GM10847 (cell line): Measurements from ENCODE around the gene S100A11.

Experiments
- POLR2A ChIP-seq: IDR thresholded peaks from 2 replicates; pipeline ENCODE4 v1.6.1; 2011; ENCODE audit not compliant: insufficient read length; ENCODE audit errors: extremely low read depth

S100A11 gene

DNA sequence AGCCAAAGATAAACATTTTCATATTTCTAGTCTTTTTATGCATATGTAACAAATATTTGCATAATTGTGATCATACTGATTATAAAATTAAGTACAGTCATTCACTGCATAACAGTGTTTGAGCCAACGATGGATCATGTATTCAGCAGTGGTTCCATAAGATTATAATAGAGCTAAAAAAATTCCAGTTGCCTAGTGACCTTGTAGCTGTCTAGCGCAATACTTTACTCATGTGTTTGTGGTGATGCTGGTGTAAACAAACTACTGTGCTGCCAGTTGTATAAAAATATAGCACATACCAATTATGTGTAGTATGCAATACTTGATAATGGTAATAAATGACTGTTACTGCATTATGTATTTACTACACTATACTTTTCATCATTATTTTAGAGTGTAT, 41.0 kb downstream of the S100A11 start:
- TF ChIP-seq POLR2A, result no peak

DNA sequence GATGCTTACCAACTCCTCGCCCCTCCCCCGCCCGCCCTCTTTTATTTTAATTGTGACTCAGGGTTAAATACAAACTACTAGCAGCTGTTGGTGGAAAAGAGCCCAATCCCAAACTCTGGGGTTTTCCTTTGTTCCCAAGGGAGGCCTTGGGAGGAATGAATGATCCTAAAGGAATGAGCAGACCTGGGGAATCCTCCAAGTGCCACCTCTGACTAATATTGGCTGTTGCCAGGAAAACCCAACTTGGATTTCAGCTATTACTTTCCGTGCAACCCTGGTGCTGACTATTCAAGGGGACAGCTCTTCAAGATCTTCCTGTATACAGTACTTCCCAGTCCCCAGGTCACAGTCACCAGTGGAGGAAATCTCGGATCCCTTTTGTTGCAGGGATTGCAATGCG, 41.8 kb downstream of the S100A11 start:
- TF ChIP-seq POLR2A, result no peak

DNA sequence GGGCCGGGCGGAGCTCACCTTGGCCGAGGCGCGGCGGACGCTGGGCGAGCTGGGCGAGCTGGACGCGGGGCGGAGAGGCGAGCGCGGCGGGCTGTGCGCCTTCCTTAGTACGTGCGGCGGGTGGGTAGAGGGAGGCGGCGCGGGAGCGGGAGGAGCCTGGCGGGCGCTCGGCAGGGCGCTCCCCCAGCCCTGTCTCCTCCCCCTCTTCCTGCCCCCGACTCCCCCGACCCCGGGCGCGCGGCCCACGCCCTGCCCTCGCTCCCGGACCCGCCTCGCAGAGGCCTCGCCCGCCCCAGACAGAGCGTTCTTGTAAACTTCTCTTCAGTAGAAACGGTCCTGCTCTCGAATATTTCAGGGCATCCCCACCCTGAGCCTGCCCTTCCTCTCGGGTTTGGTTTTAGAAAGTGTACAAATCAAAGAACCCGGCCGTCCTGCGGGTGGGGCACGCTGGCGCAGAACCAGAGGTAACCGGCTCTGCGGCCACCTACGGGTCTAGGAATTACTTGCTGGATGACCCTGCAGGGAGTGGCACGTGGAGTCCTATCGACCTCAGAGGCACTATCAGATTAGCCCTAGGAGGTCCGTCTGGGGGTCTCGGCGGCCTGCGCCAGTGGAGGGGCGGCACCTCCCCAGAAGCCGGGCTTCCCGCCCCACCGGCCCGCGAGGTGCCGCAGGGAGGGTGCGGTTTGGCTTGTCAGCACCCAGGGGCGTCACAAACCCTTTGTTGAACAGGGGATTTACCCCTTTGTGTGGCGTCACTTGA, 42.9 kb downstream of the S100A11 start, which contains the start of gene S100A10:
S100A10 (minus strand) TSS at position 126 of the 763 bp plus-strand sequence. CDS start 7,629 bp downstream, outside the sequence.
- no peak for TF ChIP-seq POLR2A

DNA sequence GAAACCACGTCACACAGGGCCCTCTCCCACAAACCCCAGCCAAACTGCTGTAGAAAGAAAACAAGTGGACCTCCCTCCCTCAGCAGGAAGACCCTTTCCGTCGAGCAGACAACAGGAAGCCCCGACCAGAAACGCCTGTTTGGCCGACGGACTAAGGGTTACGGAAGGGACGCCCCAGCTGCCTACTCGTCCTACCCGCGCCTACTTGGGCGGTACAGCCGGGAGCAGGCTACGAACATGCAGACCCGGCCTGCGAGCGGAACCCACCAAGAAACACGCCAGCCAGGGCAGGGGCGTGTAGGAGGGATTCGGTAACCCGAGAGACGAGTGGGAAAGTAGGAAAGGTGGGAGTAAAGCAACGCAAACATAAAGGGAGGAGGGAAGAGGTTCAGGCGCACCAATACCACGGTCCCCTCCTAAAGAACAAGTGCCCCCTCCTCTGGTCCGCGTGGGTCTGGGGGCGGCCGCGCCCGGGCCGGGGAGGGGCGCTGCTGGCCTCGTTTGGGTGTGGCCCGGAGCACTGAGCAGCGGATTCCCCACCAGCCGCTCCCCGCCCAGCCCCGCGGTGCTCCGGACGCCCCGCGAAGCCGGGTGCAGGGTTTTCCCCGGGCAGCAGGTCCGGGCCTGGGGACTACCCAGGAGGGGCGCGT, 43.6 kb downstream of the S100A11 start:
- TF ChIP-seq POLR2A, result no peak

DNA sequence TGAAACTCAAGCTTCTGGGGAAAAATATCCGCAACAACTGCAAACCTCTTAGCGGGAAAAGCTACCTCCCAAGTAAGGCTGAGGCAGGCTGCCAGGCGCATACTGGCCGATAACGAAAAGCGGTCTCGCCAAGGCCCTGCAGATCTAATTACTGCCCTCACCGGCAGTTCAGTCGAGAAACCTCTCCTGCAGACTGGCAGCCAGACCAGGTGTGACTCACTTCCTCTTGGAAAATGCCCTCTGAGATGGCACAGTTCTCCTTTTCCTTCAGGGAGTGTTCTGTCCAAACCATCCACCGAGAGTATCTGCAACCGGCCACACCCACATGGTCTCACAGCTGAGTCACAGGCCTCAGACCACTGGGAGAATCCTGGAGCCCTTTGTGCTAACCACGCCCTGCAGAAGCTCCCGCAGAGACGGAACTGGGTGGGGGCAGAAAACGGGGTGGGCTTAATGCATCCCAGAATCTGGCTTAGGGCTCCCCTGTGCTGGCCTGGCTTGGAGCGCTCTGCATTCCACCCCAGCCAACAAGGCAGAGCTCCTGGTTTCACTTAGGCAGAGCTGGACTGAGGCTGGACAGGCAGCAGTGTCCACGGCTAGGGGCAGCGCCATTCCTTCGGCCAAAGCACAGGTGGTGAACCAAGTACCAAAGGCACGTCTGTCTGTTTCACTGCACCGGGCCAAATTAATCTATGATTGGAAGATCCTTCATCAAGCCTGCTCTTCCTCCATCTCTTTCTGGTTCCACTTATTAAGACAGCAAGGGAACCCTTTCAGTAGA, 44.3 kb downstream of the S100A11 start:
- no peak for TF ChIP-seq POLR2A

DNA sequence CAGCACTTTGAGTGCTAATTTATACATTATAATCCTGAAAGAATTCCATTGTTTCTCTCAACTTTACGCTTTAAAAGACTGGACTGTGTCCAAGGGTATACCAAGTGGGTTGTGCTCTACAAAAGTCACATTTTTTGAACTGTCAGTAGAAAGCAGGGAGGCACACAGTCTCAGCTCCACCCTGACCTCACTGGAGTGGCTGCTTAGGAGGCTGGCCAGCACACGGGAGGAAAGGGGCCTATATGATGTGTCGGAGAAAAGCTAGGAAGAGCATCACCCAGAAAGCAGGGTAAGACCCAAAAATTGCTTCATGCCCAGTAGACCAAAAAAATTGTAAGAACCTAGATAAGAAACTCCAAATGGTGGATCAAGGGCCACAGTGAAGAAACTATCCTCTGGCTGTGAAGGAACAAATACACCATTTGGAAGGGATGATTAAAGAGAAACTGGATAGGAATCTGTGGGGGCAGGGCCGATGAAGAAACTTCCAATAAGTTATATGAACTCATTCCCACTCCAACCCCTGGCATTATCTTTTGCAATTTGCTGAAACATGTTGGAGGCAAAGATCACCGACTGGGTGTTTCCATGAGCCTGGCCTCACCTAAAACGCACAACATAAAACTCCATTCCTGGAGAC, 45.0 kb downstream of the S100A11 start:
- TF ChIP-seq POLR2A, result no peak

DNA sequence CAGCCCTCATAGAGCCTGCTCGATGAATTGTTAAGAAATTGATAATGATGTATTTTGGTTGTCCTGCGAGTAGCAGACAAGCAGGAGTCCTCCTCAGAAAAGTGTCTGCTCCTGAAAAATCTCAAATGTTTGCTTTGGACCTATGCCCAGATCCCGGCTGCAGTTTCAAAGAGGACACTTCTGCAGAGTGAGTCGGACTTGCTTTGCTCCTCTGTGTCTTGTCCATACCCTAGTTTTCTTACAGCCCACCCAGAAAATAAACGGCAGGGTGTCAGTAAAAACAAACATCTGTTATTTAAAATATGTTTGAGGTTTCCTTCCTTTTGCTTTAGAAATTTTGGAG, 46.0 kb downstream of the S100A11 start:
- no peak for TF ChIP-seq POLR2A

DNA sequence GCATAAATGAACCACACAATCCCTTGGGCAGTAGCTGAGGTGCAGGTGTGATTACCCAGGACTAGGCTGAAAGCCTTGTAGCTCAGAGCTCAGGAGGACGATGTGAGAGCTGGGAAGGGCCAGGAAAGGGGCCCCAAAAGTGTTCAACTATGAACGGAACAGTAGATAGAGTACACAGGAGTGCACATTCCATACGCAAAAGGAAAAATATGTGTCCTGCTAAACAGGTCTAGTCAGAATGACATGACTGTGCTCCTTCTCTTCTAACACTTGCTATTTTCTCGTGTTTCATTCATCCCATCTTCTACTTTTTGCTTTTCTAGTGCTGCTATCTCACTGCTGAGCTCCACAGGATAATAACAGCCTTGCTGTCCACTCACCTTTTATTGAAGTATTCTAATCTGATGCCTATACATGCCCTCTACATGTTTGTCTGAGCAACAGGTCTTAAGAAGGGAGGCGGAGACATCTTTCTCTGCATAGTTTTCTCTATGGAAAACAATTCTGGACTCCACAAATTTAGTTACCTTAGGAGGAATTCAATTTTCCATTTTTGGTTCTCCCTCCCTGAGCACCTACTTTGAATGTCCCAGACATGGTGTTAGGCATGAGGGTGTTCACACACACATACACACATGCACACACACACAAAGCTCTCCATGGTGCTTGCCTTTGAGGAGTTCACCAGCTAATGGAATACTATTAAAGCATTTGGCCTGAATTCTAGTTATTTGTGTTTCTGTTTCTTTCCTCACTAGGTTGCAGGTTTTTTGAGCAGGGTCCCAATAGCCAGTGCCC, 46.5 kb downstream of the S100A11 start:
- no peak for TF ChIP-seq POLR2A

DNA sequence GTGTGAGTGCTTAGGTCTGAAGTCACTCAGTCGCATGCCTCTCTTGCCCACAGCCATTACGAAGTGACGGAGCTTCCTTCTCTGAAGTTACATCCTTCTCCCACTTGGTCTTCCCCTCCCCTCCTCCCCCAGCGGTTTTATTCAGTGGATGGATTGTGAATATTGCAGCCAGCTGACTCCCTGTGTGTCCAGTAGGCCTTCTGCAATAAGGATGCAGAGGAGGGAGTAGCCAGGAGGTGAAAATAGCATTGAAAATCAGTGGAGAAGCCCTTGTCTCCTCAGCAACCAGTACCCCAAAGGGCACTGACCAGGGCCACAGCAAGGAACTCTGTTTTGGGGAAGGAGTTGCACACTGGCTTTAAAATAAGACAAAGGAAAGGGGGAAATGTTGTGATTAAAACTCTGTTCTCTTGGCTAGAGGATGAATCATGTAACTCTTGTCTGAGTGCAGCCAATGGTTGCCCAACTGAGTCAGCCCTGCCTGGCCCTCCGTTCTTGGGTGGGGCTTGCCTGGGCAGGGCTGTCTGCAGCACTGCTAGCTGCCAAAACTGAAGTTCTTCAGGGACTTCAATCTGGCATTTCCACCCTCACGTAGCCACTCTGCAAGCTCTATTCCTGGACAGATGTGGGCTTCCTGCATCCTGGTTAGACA, 47.5 kb downstream of the S100A11 start:
- no peak for TF ChIP-seq POLR2A

DNA sequence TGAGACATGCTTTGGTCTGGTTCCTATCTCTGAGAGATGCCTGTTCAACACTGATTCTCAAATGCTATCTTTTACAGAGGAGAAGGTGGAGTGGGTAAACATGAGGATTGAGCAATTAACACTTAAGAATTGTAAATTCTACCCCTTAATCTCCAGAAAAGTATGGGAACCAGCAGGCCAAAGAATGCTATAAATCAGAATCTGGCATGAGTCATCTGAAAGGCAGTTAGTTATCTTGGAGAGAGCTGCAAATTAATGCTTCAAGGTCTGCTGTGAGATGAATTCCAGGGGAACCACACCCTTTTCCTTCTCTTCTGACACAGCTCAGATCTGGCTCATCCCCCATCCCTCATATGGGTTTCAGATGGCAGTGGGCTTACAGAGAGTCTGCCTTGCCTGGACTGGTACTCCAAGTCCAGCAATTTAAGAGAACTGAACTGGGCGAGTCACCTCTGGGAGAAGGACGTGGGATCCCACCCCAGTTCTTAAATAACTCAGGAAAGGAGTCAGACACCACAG, 48.3 kb downstream of the S100A11 start:
- no peak for TF ChIP-seq POLR2A

DNA sequence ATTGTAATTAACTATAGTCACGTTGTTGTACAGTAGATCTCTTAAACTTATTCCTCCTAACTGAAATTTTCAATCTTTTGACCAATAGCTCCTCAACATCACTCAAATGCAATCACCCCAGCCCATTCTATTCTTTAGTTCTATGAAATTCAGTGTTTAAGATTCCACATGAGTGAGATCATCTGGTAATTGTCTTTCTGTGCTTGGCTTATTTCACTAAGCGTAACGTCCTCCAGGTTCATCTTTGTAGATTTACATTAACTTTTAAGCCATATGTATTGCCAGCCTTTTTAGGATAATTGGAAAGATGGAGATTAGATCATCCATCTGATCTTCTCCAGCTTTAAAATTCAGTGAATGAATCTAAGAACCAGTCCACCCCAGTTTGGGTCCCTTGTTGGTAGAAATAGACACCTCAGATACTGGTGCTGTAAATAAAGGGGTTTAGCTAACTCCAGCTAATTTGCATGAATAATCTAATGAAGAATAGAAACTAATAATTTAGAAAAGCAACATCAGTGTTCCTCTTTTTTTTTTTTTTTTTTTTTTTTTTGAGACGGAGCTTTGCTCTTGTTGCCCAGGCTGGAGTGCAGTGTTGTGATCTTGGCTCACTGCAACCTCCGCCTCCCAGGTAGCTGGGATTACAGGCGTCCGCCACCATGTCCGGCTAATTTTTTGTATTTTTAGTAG, 50.2 kb downstream of the S100A11 start:
- TF ChIP-seq POLR2A, result no peak

DNA sequence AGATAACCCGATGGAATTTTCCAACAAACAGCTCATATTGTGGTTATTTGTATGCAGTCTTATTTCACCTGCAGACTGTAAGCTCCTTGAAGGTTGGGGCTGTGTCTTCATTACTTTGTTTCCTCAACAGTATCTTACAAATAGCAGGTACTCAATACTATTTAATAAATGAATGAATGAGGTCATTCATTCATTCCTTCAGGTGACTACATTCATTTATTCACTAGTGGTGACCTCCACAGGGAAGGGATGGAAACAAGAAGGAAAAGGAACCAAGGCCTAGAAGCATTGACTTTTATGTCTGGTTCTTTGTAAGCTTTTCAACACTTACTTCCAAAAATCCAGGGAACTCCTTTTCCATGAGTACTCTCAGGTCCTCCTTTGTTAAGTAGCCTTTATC, 51.0 kb downstream of the S100A11 start:
- TF ChIP-seq POLR2A, result no peak

DNA sequence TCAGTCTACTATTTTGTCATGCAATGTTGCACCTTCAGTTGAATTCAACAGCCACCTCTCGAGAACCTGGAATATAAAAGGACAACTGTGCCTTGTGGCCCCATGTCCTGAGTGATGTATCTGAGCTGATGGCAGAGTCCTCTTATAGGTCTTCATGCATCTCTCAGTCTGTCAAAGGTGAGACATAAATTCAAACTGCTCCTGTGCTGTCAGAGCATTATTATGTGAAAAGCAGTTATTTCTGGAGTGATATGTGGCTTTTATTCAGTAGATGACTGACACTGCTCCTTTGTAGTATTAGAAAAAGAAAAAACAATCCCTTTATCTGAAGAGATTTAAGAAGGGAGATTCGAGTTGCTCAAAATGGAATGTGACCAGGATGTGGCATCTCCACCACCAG, 51.5 kb downstream of the S100A11 start:
- TF ChIP-seq POLR2A, result no peak
